Activated naive CD4-positive, alpha-beta T cell treated with anti-CD3 and anti-CD28 coated beads for 36 hours (primary cell): ENCODE measurements around the gene CRACDL. TPM values are rescaled to one million over a fixed set of nuclear protein-coding genes. Genes with fewer than 3 reads are reported as not detected.

ENCODE experiments used
- CTCF ChIA-PET: fragments of 350-600 bp; sonication (Branson Sonifier 250); formaldehyde crosslinking; loops from one replicate; lab custom pipeline; 2021; ENCODE audit warnings: antibody characterized with exemption; lab: Charles Lee
- DNase-seq: peaks from one replicate; pipeline ENCODE4 v3.0.0-alpha.2; 2020
- H3K27ac Mint-ChIP-seq: one replicate; pipeline ENCODE4 v1.8.0; 2021; ENCODE audit warnings: mild to moderate bottlenecking, mixed read lengths
- H3K27me3 Mint-ChIP-seq: one replicate; pipeline ENCODE4 v1.8.0; 2021; ENCODE audit warnings: low read depth, mixed read lengths
- H3K36me3 Mint-ChIP-seq: one replicate; pipeline ENCODE4 v1.8.0; 2021; ENCODE audit warnings: low read depth, mixed read lengths
- H3K4me1 Mint-ChIP-seq: one replicate; pipeline ENCODE4 v1.8.0; 2021; ENCODE audit warnings: low read depth, mixed read lengths
- H3K4me3 Mint-ChIP-seq: one replicate; pipeline ENCODE4 v1.8.0; 2021; ENCODE audit warnings: mild to moderate bottlenecking, moderate library complexity, mixed read lengths
- H3K9me3 Mint-ChIP-seq: one replicate; pipeline ENCODE4 v1.8.0; 2021; ENCODE audit warnings: mixed read lengths
- intact Hi-C: fragments of 100-400 bp; cut with micrococcal nuclease; formaldehyde crosslinking; loops from one replicate; pipeline ENCODE4 v1.15.1; 2023
- total RNA-seq, 2 experiments: library from RNA; stranded (reverse); gene quantifications; one replicate each; pipeline ENCODE4 v1.2.3, GENCODE V29; 2021

Gene CRACDL
- total RNA-seq, 2 experiments from 2014 or later, result 0.14 to 0.35 TPM

GRCh38 chr2:98795891-98796676 is 139.9 kb downstream of the CRACDL start:
- no peak for DNase-seq
- Mint-ChIP-seq H3K27me3 (no peaks in the 10 kb centered on the region), H3K27ac (no peak overlapping the region), H3K36me3 (no peaks in the 10 kb centered on the region), H3K4me3 (no peak overlapping the region), H3K4me1 (no peaks in the 10 kb centered on the region), H3K9me3 (no peaks in the 10 kb centered on the region)
- intact Hi-C loops, result no loop called here
- CTCF ChIA-PET, result no interaction called here

- Mint-ChIP-seq H3K27ac (no peak overlapping the region), H3K36me3 (no peaks in the 10 kb centered on the region), H3K4me1 (no peaks in the 10 kb centered on the region), H3K4me3 (no peak overlapping the region), H3K9me3 (no peaks in the 10 kb centered on the region), H3K27me3 (no peaks in the 10 kb centered on the region)
- DNase-seq, result no peak
- CTCF ChIA-PET, result interaction anchor here (0.9 kb wide), 1 partner anchor 15 kb away, joined by 3 read pairs; no protein-coding TSS in a partner anchor
- intact Hi-C loops, result no loop called here
These were observed 141.9 kb downstream of the CRACDL start for GRCh38 chr2:98793897-98794830.

- intact Hi-C loops, result no loop called here
- Mint-ChIP-seq H3K27ac (no peak overlapping the region), H3K4me1 (no peaks in the 10 kb centered on the region), H3K36me3 (no peaks in the 10 kb centered on the region), H3K27me3 (no peaks in the 10 kb centered on the region), H3K9me3 (no peaks in the 10 kb centered on the region), H3K4me3 (no peak overlapping the region)
- no peak for DNase-seq
- CTCF ChIA-PET, result interaction anchor here (0.5 kb wide), 1 partner anchor 181 kb away, joined by 3 read pairs; no protein-coding TSS in a partner anchor
These were observed 142.8 kb downstream of the CRACDL start for GRCh38 chr2:98793275-98793674.

GRCh38 chr2:98790221-98790620 is 145.8 kb downstream of the CRACDL start:
- CTCF ChIA-PET, result interaction anchor here (0.7 kb wide), 1 partner anchor 1591 kb away, joined by 4 read pairs; no protein-coding TSS in a partner anchor
- Mint-ChIP-seq H3K27ac (no peak overlapping the region), H3K4me1 (no peaks in the 10 kb centered on the region), H3K9me3 (no peaks in the 10 kb centered on the region), H3K27me3 (no peaks in the 10 kb centered on the region), H3K4me3 (no peak overlapping the region), H3K36me3 (no peaks in the 10 kb centered on the region)
- intact Hi-C loops, result no loop called here
- no peak for DNase-seq

- Mint-ChIP-seq H3K36me3 (no peaks in the 10 kb centered on the region), H3K4me1 (no peaks in the 10 kb centered on the region), H3K27ac (no peak overlapping the region), H3K9me3 (no peaks in the 10 kb centered on the region), H3K4me3 (no peak overlapping the region), H3K27me3 (no peaks in the 10 kb centered on the region)
- intact Hi-C loops, result no loop called here
- DNase-seq, result no peak
- CTCF ChIA-PET, result interaction anchor here (0.6 to 2.1 kb wide), 2 partner anchors 10 to 90 kb away, joined by 3 to 4 read pairs; no protein-coding TSS in a partner anchor
These were observed 148.3 kb downstream of the CRACDL start for GRCh38 chr2:98787700-98788099.

GRCh38 chr2:98786179-98786578 is 149.8 kb downstream of the CRACDL start:
- intact Hi-C loops, result no loop called here
- H3K4me1 Mint-ChIP-seq, result no peaks in the 10 kb centered on the region
- no peak for DNase-seq
- no peaks in the 10 kb centered on the region for H3K36me3 Mint-ChIP-seq
- H3K27ac Mint-ChIP-seq, result no peak overlapping the region
- CTCF ChIA-PET, result interaction anchor here (1.1 to 2.1 kb wide), 2 partner anchors 8 to 11 kb away, joined by 3 to 4 read pairs; no protein-coding TSS in a partner anchor
- no peaks in the 10 kb centered on the region for H3K27me3 Mint-ChIP-seq
- H3K4me3 Mint-ChIP-seq, result no peak overlapping the region
- H3K9me3 Mint-ChIP-seq, result peaks cover 6% of the 10 kb centered on the region

- DNase-seq, result no peak
- CTCF ChIA-PET, result interaction anchor here (0.8 kb wide), 1 partner anchor 35 kb away, joined by 3 read pairs; no protein-coding TSS in a partner anchor
- no peaks in the 10 kb centered on the region for H3K4me1 Mint-ChIP-seq
- H3K9me3 Mint-ChIP-seq, result peaks cover 6% of the 10 kb centered on the region
- H3K27ac Mint-ChIP-seq, result no peak overlapping the region
- intact Hi-C loops, result no loop called here
- no peak overlapping the region for H3K4me3 Mint-ChIP-seq
- H3K27me3 Mint-ChIP-seq, result no peaks in the 10 kb centered on the region
- H3K36me3 Mint-ChIP-seq, result no peaks in the 10 kb centered on the region
These were observed 153.5 kb downstream of the CRACDL start for GRCh38 chr2:98782570-98782969.

- CTCF ChIA-PET, result interaction anchor here (0.6 to 0.8 kb wide), 3 partner anchors 35 to 395 kb away, joined by 3 to 5 read pairs (median 3); no protein-coding TSS in a partner anchor
- peaks cover 6% of the 10 kb centered on the region for H3K9me3 Mint-ChIP-seq
- no peaks in the 10 kb centered on the region for H3K27me3 Mint-ChIP-seq
- no peaks in the 10 kb centered on the region for H3K4me1 Mint-ChIP-seq
- intact Hi-C loops, result no loop called here
- H3K36me3 Mint-ChIP-seq, result no peaks in the 10 kb centered on the region
- H3K27ac Mint-ChIP-seq, result no peak overlapping the region
- H3K4me3 Mint-ChIP-seq, result no peak overlapping the region
- no peak for DNase-seq
These were observed 154.2 kb downstream of the CRACDL start for GRCh38 chr2:98781822-98782221.

GRCh38 chr2:98778741-98779483 is 157.1 kb downstream of the CRACDL start:
- CTCF ChIA-PET, result interaction anchor here (1.0 to 1.4 kb wide), 2 partner anchors 8 to 28 kb away, joined by 3 to 4 read pairs; no protein-coding TSS in a partner anchor
- peaks cover 6% of the 10 kb centered on the region for H3K9me3 Mint-ChIP-seq
- no peak overlapping the region for H3K27ac Mint-ChIP-seq
- intact Hi-C loops, result loop anchor here (2.0 kb wide), 1 partner anchor 48 kb away; no protein-coding TSS in a partner anchor
- no peaks in the 10 kb centered on the region for H3K36me3 Mint-ChIP-seq
- H3K4me3 Mint-ChIP-seq, result no peak overlapping the region
- no peak for DNase-seq
- H3K27me3 Mint-ChIP-seq, result no peaks in the 10 kb centered on the region
- H3K4me1 Mint-ChIP-seq, result peaks cover 3% of the 10 kb centered on the region

- intact Hi-C loops, result loop anchor here (2.0 kb wide), 1 partner anchor 49 kb away; no protein-coding TSS in a partner anchor
- no peaks in the 10 kb centered on the region for H3K36me3 Mint-ChIP-seq
- no peak overlapping the region for H3K4me3 Mint-ChIP-seq
- no peaks in the 10 kb centered on the region for H3K27me3 Mint-ChIP-seq
- CTCF ChIA-PET, result interaction anchor here (0.8 to 1.4 kb wide), 3 partner anchors 9 to 45 kb away, joined by 3 to 4 read pairs (median 3); no protein-coding TSS in a partner anchor
- peaks cover 11% of the 10 kb centered on the region for H3K4me1 Mint-ChIP-seq
- DNase-seq, result no peak
- no peak overlapping the region for H3K27ac Mint-ChIP-seq
- H3K9me3 Mint-ChIP-seq, result peaks cover 6% of the 10 kb centered on the region
These were observed 157.9 kb downstream of the CRACDL start for GRCh38 chr2:98778151-98778550.

GRCh38 chr2:98777710-98778109 is 158.3 kb downstream of the CRACDL start:
- no peak overlapping the region for H3K4me3 Mint-ChIP-seq
- H3K27ac Mint-ChIP-seq, result no peak overlapping the region
- no peak for DNase-seq
- CTCF ChIA-PET, result interaction anchor here (0.6 to 1.4 kb wide), 3 partner anchors 10 to 45 kb away, joined by 3 to 4 read pairs (median 4); no protein-coding TSS in a partner anchor
- H3K9me3 Mint-ChIP-seq, result peaks cover 6% of the 10 kb centered on the region
- no peaks in the 10 kb centered on the region for H3K27me3 Mint-ChIP-seq
- H3K4me1 Mint-ChIP-seq, result peaks cover 15% of the 10 kb centered on the region
- intact Hi-C loops, result loop anchor here (2.0 kb wide), 1 partner anchor 49 kb away; no protein-coding TSS in a partner anchor
- no peaks in the 10 kb centered on the region for H3K36me3 Mint-ChIP-seq
